ENCODE measurements around the gene MPPE1.
"Not testable (repeated sequence)": the region's sequence is repeated elsewhere in the genome, so short reads cannot be mapped to it uniquely, and the experiment has no call there.

MPPE1 gene

DNA sequence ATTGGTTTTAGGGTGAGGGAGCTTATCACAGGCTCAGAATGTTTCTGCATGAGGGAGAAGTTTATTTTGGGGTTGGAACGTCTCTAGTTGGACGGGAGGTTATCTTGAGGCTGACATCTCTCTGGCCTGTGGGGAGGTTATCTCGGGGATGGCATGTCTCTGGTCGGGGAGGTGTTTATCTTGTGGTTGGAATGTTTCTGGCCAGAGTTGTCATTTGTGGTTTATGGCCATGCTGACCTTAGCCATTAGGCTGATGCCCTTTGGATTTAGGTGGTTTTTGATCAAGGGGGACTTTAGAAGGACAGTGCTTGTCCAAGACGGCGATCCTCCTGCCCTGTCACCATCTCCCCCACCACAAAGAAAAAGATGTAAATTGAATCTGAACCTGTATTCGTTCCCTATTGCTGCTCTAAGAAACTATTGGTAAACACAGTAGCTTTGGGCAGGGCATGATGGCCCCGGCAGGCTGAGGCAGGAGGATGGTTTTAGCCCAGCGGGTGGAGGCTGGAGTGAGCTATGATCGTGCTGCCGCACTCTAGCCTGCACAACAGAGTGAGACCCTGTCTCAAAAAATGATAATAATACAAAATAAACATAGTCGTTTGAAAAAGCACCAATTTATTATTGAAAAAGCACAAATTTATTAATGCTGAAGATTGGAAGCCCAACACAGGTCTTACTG lies 17.8 kb upstream of the MPPE1 start:
- DNase-seq (ENCODE audit: low read depth) = no peak

DNA sequence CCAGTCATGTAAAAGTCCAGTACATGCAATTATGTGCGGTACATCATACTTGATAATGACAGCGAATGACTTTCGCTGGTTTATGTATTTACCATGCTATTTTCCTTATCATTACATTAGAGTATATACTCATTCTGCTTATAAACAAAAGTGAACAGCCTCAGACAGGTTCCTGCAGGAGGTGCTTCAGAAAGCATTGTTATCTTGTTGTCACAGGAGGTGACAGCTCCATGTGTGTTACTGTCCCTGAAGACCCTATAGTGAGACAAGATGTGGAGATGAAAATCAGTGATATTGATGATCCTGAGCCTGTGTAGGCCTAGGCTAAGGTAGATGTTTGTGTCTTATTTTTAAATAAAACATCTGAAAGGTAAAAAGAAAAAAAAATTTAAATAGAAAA lies 15.3 kb upstream of the MPPE1 start:
- no peak for DNase-seq (ENCODE audit: low read depth)

DNA sequence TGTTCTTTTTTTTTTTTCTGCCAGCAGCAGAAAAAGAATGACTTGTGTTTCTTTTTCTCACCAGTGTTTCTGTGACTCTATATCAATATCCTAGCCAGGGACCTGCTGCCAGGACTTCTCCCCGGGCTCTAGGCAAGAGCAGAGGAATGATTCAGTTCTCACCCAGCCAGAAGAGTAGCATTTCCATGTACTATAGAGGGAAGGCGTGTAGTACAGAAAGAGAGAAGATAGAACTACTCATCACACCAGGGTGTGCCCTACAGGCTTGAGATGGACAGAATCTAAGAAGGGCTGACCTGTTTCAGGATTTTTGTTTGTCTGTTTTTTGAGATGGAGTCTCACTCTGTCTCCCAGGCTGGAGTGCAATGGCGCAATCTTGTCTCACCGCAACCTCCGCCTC lies 11.4 kb upstream of the MPPE1 start:
- not testable (repeated sequence) for DNase-seq (ENCODE audit: low read depth)

DNA sequence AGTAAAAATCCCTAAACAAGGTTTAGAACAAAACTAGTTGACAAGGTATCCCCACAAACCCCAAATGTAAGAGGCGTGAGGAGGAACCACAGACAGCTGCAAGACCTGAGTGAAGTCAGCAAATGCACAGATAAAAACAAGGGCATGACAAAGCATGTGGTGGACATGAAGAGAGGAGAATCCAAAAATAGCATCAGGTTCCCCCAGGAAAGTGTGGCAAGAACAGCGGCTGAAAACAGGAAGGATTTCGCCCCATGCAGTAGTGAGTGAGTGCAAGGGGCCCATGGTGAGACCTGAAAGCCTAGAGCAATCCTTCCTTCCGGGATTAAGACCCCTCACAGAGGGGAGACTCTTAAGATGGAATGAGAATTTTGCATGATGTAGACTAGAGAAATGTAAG lies 8.8 kb upstream of the MPPE1 start:
- DNase-seq (ENCODE audit: low read depth) = not testable (repeated sequence)

DNA sequence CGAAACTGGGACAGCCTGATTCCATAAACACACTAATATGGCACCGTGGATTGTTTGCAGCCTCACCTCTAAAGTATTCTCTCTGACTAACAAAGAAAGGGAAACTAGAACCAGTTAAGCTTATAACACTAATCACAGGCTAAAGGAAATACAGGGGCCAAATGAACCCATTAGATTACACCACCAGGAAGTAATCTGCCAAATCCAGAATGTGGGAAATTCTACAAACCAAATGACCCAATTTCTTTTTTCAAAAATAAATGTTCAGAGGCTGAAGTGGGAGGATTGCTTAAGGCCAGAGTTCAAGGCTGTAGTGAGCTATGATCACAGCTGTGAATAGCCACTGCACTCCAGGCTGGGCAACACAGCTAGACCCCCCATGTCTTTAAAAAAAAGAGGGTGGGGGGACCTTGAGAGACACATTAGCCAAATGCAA lies 1.5 kb upstream of the MPPE1 start:
- DNase-seq (ENCODE audit: low read depth) = no peak

DNA sequence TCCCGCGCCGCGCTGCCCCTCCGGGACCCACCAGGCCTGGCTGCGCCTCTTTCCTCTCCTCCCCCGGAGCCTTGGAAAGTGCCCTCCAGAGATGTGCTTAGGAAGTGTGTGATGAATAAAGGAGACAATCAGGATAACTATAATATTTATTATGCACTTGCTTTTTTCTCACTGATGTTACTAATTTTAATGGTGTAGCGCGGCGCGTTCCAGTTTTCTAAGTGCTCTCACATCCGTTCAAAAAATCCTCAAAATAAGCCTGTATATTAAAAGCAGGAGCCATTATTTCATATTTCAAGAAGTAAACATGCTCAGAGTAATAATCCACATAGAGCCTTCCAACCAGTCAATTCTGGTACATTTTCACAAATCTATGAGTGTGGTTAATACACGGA lies 941 bp upstream of the MPPE1 start:
- no peak for DNase-seq (ENCODE audit: low read depth)

DNA sequence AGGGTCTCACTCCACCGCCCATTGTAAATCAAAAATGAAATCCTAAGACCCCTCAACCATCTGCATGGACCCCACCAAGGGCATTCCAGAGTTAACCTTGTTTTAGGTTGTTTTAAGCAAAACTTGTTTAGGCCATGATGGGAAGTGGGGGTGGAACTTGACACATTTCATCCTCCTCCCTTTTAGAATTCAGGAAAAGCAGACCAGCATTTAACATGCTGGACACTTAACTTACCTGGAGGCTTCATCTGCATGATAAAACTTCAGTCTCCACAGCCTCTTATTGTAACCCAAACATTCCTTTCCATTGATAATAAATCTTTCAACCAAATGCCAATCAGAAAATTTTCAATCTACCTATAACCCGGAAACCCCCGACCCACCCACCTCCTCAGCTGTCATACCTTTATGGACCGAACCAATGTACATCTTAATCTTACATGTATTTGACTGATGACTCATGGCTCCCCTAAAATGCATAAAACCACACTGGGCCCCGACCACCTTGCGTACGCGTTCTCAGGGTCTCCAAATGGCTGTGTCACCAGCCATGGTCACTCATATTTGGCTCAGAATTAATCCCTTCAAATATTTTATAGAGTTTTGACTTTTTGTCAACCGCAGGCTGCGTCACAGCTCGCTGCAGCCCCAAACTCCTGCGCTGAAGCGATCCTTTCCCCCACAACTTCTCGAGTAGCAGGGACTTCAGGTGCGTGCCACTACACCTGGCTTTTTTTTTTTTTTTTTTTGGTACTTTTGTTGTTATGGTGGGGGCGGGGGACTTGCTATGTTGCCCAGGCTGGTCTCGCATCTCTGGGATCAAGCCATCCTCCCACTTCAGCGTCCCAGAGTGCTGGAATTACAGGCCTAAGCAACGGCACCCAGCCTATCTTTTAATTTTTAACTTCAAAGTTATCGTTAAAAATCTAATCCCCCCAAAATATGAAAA lies 917 bp downstream of the MPPE1 start:
- DNase-seq (ENCODE audit: low read depth) = no peak

DNA sequence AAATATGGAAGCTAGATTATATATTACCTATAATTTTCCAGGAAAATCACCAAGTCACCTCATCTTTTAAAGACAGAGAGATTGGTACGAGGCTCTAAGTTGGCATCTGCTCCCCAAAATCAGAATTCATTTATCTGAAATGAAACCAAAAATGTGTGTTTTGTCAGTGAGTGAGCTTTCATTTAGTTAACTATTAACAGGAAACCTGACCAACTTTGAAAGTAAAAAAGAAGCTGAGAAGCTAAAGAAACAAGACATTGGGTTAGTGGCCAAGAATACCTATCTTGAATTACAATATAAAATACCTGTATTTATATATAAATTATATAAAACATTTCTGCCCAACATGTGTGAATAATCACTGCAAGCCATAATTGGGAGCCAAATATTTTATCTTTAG lies 1.9 kb downstream of the MPPE1 start:
- DNase-seq (ENCODE audit: low read depth) = no peak

DNA sequence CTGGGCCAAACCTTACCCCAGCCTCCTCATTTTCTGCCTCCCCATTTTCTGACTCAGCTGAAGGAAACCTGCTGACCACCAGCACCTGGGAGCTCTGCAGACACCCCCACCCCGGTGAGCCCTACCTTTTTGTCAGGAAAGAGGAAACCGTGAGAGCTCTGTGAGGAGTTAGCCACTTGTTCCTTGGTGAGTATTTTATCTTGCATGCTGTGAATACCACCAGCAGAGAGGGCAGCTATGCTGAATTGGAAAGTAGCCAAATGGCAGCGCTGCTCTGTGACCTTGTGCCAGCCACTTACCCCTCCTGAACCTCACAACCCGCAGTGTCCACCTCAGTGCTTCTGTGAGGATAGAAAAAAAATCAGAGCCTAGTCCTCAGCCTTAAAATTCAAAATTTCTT lies 2.5 kb downstream of the MPPE1 start:
- no peak for DNase-seq (ENCODE audit: low read depth)

DNA sequence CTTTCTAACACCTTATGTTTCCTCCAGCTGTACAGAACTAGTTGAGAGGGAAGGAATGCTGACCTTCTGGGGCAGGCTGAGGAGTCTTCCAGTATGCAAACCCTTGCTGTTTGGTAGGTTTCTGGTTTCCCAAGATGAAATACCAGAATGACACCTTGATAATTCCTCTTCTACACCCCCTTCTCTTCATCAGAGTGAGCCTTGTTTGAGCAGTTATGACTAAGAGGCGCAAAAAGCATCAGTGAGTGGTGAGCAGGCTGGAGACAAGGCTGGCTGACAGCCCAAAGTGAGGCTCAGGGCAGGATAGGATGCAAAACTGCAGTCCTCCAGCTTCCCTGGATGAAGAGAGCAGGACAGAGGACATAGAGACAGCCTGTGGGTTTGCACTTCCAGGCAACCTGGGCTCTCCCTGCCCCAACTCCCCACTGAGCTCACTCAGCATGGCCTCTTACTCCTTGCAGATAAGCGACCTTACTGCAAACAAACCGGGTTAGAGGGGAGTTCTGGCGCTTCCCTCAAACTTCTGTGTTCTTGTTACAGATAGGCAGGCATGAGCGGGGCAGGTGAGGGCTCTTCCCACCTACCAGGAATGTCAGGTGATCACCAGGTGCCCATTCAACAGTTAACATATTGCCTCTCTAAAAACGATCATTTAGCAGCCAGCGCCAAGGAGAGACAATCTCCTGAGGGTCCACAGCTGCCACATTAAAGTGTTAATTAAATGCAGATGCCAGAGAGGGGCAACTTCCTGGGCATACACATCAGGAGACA lies 5.4 kb downstream of the MPPE1 start:
- DNase-seq (ENCODE audit: low read depth) = no peak

DNA sequence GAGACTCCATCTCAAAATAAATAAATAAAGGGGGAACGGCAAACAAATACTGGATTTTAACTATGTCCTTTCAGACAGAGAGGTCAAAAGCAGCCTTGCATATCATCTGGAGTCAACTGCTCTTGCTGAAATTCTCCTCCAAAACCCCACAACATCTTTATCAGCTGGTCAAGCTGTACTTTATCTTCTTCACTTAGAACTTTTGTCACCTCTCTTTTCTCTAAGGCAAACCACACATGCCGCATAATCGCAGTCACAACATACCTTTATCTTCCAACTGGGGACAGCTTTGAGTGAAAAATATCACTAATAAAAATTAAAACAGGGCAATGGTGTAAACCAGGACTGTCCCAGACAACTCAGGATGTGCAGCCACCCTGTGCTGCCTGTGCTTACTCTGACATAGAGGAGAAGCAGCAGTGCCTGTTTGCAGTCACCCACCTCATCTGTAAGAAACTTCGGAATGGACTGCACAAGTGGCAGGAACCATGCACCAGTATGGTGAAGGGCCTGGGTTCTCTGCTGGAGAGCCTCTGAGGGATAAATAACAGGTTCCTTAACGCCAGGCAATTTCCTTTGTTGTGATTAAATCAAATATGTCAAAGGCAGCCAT lies 6.2 kb downstream of the MPPE1 start:
- no peak for DNase-seq (ENCODE audit: low read depth)

DNA sequence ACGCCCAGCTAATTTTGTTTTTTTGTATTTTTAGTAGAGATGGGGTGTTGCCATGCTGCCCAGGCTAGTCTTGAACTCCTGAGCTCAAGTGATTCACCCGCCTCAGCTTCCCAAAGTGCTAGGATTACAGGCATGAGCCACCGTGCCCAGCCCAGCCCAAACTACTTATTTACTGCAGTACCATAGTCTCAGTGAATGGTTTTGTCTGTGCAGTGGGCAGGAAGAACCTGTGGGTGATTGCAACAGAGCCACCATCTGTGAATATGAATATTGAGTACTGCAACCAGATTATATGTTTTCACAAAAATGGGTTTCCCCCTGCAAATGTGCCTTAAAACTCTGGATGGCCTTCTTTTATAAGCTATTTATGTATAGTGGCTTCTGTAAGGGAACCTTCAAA lies 9.1 kb downstream of the MPPE1 start:
- no peak for DNase-seq (ENCODE audit: low read depth)

DNA sequence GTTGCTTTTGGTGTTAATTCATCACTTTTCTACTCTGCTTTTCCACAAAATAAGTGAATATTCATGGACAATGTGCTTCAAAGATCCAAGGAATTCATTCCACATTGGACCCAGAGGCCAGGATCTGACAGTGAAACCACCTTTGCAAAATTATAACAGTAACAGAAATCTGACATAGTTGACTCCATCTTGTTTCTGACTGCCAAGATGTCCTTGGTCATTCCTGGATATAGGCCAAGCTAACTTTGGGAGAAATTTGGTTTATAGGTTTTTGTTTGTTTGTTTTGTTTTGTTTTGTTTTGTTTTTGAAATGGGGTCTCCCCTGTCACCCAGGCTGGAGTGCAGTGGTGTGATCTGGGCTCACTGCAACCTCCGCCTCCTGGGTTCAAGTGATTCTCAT lies 10.3 kb downstream of the MPPE1 start:
- no peak for DNase-seq (ENCODE audit: low read depth)

DNA sequence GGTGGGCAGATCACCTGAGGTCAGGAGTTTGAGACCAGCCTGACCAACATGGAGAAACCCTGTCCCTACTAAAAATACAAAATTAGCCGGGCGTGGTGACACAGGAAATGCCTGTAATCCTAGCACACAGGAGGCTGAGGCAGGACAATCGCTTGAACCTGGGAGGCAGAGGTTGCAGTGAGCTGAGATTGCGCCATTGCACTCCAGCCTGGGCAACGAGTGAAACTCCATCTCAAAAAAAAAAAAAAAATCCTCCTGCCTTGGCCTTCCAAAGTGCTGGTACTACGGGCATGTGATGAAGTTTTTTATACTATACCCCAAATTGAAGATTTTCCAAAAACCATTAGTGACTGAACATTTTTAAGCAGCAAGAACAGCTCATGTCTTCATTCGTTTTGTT lies 15.7 kb downstream of the MPPE1 start:
- DNase-seq (ENCODE audit: low read depth) = not testable (repeated sequence)

DNA sequence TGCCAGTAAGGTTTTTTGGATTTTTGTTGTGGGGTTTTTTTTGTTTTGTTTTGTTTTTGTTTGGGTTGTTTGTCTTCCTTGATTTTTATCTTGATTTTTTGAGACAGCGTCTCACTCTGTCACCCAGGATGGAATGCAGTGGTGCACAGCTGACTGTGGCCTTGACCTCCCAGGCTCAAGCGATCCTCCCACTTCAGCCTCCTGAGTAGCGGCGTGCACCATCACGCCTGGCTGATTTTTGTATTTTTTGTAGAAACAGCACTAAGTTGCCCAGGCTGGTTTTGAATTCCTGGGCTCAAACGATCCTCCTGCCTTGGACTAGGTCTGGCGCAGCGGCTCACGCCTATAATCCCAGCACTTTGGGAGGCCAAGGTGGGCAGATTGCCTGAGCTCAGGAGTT lies 16.4 kb downstream of the MPPE1 start:
- DNase-seq (ENCODE audit: low read depth) = no peak

DNA sequence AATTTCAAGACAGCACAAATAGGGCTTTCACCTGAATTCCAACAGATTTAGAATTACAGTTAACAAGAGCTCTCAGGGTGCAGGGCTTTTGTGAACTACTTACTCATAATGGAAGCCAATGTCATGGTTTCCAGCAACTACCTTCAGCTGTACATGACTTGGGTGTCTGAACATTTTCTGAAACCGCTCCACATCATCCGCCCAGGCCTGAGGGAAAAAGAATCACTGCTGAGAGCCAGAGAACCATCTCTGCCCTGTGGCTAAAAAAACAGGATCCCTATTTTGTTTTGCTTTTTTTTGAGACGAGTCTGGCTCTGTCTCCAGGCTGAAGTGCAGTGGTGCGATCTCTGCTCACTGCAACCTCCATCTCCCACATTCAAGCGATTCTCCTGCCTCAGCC lies 18.8 kb downstream of the MPPE1 start:
- no peak for DNase-seq (ENCODE audit: low read depth)

DNA sequence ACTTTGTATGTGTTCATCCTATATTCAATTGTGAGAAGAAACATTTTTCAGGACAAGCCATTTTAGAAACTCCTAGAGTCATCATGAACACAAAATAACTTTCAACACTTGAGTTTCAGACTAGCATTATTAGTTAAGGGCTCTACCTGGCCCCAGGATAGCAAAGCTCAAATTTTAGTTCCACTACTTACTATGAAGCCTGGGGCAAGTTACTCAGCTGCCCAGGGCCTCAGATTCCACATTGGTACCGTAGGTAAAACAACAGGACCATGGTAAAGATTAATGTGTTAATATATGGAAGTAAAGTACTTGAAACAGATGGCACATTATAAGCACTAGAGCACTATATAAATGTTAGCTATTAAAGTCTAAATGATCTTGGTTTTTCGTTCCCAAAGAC lies 19.4 kb downstream of the MPPE1 start:
- no peak for DNase-seq (ENCODE audit: low read depth)

DNA sequence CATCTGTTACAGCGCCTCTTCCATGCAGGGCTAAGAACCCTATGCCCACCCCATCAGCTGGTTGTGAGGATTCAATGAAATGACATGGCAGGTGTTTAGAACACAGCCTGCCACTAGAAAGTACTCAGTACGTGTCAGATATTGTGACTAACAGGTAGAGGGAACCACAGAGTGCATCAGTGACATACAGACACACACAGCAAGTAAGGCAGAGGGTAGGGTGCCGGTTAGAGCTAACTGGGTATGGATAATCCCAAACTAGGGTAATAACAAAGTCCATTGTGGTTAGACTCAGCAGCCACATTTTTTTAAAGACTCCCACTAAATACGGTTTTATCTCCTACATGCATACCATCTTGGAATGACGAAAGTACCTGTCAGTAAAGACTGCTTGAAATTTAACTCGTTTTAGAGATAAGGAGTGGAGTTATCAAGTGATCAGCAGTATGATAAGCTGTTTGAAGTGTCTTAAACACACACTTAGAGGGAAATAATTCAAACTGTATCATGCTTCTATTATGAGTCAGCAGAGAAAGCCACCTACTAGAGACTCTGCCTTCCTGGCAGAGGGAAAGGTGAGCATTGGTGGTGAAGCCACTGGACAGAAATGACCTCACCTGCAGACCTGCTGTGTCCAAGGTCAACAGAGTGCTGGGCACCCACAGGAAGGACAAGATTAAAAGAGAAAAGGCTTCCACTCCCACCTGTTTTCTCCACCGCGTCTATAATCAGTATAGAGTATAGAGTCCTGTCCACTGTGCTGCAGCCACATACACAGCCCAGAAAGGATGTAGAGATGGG lies 20.6 kb downstream of the MPPE1 start:
- no peak for DNase-seq (ENCODE audit: low read depth)

DNA sequence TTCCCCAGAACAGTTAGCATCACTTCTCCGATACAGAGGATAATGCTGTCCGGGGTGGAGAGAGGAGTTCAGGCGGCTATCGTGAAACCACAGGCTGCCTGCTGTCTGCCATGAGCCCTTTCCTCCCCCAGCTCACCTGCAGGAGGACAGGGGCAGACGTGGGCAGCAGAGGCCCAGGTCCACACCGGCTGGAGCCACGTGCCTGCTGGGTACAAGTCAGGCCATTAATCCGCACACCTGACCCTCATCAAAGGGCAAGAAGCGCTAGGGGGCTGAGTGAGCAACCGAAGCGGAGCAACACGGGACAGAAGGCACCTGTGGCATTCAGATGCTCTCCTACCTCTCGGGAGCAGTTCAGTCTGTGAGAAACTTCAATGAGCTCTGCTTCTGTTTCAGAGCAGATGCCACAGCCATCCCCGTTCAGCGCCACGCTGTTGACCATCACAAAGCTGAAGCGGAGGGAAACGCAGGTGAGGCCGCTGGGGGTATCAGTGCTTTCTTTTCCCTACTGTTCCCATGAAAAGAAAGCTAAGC lies 21.5 kb downstream of the MPPE1 start:
- no peak for DNase-seq (ENCODE audit: low read depth)

DNA sequence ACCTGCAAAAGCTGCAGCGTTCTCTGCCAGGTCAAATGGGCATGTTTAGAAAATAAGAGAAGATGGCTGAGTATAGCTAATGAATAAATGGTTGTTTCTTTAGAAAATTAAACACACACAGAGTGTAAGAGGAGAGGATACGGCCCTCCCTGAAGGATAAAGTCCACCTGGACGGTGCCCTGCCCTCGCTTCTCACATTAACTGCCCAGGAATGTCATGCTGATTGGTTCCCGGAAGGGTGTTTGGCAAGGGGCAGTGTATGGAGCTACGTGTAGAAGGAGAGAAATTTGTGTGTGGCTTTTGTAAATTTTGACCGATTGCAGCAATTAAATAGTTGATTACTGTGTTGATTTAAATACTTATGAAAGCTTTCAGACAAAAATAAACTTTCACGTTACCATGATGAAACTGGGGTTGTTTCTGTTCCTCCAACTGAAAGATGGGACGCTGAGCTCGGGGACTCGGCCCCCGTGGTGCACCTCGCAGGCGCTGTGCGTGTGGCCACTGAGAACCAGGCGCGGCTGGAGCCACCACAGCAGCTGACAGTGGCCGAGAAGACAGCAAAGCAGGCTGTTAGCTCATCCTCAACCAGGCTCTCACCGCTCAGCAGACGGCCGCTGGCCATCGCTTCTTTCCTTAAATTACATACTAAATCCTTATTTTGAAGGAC lies 22.7 kb downstream of the MPPE1 start:
- DNase-seq (ENCODE audit: low read depth) = no peak
